GM21381 (cell line): ENCODE measurements around the gene TNFRSF19.

Experiments used
- ATAC-seq: cut with Tn5 transposase; IDR thresholded peaks from one replicate; pipeline ENCODE4 v1.9.1; 2021; ENCODE audit warnings: mild to moderate bottlenecking, moderate library complexity; ENCODE audit not compliant: unreplicated experiment

The TNFRSF19 gene

DNA sequence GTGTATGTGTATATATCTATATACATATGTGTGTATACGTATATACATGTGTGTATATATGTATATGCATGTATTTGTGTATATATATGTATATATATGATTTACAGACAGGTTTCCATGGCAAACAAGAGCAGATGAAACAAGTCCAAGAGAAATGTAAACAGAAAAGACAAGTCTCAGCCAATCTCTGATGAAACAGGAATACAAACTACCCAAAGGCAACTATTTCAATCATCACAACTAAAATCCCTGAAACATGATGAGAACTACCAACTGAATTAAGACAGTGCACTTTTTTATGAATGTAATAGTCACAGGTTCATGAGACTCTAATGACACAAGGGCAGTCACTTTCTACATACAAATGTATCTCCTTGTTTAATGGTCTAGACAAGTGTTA lies 140.2 kb downstream of the TNFRSF19 start:
- ATAC-seq, result no peak

DNA sequence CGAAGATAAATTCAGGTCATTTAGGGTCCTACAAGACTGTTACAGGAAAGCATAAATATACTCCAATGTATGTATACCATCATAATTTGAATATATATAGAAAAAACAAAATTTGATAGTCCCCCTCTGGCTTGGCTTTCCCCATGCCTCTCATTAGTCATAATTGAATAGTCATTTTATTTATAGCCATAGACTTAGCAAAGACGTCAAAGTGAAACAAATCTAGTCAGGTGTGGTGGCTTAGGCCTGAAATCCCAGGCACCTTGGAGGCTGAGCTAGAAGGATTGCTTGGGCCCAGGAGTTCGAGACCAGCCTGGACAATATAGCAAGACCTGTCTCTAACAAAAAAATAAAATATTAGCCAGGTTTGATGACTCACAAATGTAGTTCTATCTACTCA lies 141.1 kb downstream of the TNFRSF19 start:
- no peak for ATAC-seq

DNA sequence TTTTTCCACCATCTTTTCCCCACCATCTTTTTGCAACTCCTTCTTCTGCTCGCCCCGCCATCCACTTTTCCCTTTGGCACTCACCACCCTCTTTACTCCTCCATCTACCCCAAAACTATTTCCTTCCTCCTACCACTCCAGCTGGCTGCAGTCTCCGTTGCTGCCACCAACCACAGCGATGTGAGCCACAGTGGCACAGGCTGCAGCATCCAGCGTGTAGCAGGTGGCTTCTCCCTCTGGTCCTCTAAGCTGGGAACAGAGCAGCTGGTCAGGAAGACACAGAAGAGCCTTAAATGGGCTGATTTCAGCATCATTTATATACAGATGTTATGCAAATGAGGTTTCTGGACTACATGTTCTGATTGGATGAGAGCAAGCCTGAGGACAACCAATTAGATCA lies 144.5 kb downstream of the TNFRSF19 start:
- ATAC-seq, result no peak

DNA sequence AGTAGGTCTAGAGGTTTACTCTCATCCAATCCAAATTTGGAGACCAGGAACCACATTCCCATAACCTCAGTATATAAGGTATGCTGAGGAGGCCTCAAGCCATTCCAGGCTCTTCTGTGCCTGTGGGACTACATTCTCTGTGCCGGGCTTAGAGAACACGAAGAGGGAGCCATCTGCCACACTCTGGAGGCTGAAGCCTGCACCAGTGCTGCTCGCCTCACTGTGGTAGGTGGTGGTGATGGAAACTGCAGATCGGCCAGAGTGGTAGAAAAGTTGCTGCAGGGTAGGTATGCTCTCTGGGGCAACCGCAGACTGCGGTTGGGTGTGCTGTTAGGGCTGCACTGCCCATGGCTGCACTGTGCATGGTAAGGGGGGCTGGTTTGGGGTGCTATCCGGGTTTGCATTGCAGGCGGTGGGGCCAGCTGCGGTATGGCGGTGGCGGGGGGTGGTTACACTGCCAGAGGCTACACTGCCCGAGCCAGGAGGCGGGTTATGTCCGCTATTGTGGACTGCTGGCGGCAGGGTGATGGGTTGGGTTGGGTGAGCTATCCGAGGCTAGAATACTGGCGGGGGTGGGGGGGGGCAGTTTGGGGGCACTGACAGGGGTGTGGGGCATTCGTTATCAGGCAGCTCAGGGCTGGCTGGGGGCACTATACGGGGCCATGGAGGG lies 145.0 kb downstream of the TNFRSF19 start:
- no peak for ATAC-seq

DNA sequence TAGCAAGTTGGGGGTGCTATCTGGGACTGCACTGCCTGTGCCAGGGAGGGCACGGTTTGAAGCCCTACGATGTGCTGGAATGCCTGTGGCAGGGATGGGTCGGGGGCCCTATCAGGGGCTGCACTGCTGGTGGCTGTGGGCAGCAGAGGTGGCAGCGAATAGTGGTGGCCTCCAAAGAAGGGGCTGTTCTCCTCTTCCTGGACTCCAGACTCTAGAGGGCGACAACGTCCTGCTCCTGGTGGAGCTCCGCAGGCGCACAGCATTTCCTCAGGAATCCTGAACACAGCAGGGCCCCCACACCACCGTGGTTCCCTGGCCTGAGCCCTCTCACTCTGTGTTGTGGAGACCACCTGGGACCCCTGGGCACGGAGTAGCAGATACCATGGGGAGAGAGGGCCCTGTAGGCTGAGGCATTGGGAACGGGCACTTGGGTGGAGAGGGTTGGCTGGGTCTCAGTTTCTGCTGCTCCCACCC lies 145.6 kb downstream of the TNFRSF19 start:
- ATAC-seq, result no peak

DNA sequence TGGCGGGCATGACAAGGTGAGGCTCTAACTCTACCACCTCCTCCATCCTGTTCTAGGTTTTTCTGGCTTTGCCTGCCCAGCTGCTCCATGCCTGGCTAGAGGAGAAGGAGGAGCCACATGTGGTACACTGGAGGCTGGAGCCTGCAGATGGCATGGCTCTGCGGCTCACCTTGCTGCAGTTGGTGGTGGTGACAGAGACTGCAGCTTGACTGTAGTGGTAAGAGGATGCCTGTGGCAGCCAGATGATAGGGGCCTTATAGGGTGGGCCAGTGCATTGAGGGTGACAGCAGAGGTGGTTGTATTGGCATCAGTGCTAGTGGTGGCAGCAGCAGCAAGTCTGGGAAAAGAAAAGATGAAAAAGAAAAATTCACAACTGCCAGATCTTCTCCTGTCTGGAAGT lies 146.2 kb downstream of the TNFRSF19 start:
- ATAC-seq, result no peak

DNA sequence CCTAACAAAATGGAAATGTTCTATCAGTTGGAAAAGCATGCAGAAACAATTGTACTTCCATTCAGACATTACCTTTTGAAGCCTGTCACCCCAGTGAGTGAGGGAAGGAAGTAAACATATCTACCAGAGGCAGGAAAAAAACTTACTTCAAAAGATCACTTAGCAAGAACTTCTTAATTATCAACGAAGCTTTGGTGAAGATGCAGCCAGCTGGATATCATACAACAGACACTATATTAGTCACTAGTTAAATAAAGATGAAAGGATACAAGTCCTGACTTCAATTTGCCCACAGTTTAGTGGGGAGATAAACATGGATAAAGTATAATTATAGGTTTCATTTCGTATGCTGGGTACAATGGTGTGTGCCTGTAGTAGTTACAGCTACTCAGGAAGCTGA lies 148.8 kb downstream of the TNFRSF19 start:
- no peak for ATAC-seq

DNA sequence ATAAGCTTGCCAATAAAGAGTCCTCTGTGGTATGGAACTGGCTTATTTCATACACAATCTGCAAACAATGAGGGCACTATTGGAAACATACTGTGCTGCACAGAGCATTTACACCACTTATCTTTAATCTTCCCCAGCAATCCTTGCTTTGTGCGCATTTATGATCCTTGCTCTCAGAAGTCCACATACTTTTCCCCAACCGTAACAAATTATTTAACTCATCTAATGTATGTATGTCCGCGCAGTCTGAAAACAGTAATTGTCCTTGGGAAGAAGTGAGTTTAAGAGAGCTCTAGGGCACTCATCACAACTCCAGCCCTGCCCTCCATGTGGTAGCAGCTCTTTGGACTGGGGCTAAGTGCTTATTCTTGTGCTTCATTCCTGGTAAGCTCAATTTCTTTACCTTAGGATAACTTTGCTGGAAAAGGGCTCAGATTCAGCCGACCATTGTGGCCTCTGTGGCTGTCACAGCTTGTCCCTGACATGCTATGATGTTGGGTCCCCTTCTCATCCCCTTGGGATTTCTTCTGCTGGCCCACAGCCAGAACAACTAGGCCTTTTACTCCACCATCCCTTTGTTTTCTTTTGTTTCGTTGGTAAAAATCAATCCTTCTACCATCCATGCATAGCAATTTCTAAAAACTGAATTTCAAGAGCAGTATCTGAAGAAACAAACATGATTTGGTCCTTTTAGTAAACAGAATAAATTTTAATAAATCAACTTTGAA lies 152.7 kb downstream of the TNFRSF19 start:
- ATAC-seq, result no peak

DNA sequence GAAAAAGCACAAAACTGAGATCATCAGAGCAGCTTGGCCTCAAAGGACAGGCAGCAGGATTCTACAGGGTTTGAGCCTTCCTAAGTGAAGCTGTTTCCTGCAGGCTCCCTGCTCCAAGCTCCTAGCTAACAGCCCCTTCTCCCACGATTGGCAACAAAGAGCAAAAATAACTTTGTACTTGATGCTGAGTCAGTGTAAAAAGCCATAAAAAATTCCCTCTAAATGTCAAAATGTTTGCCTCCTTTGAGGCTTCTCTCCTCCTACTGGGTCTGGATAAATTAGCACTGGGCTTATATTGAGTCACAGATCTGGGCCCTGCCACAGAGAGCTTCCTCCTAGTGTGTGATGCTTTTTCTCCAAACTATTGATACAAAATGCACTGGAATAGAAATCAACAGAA lies 153.3 kb downstream of the TNFRSF19 start:
- no peak for ATAC-seq

DNA sequence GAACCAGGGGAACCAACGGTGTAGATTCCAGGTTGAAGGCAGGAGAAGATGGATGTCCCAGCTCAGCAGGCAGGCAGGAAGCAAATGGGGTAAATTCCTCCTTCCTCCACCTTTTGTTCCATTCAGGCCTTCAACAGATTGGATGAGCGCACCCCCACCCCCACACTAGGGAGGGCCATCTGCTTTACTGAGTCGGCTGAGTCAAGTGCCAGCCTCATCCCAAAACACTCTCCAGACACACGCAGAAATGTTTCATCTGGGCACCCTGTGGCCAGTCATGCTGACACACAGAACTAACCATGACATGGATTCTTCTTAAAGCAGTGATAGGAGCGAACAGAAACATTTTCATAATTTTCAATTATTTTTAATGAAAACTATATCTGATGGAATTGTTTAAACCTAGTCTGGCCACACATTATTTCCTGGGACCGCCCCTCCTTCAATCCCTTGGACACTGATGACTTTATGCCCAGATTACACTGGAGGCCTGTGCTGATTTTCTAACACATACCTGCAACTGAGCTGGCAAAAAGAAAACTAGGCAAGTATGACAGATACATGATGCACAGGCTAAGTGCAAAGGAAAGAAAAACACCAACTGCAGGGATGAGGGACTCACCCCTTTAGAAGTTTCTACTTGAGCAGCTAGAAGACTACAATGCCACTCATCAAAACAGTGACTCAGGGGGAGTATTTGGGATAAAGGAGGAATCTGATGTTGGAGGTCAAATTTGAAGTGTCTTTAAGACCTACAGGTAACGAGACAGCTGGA lies 154.2 kb downstream of the TNFRSF19 start:
- ATAC-seq, result no peak
